Osteoblast (primary cell): Measurements from ENCODE around the gene ATG13. TPM values are rescaled to one million over a fixed set of nuclear protein-coding genes. Genes with fewer than 3 reads are reported as not detected.

Experiments
- DNase-seq: peaks from one replicate; pipeline ENCODE4 v3.0.0; 2011; ENCODE audit warnings: low spot score, mixed read lengths; ENCODE audit not compliant: insufficient read length; ENCODE audit errors: missing footprints
- H2AFZ ChIP-seq: 2 replicates; pipeline ENCODE4 v1.6.0; 2011; ENCODE audit warnings: mild to moderate bottlenecking, low read length
- H3K27ac ChIP-seq: 2 replicates; pipeline ENCODE4 v1.5.1; 2011; ENCODE audit warnings: mild to moderate bottlenecking, low read depth, low read length, moderate library complexity
- H3K27me3 ChIP-seq: 2 replicates; pipeline ENCODE4 v1.6.0; 2012; ENCODE audit warnings: mild to moderate bottlenecking, control low read depth, inconsistent platforms, low read length, moderate library complexity; ENCODE audit not compliant: insufficient read depth
- H3K36me3 ChIP-seq: 2 replicates; pipeline ENCODE4 v1.5.1; 2011; ENCODE audit warnings: mild to moderate bottlenecking, low read length, control low read depth, moderate library complexity; ENCODE audit not compliant: insufficient read depth
- H3K4me1 ChIP-seq: 2 replicates; pipeline ENCODE4 v1.5.1; 2011; ENCODE audit warnings: mild to moderate bottlenecking, low read length, control low read depth, moderate library complexity; ENCODE audit not compliant: insufficient read depth
- H3K4me2 ChIP-seq: 2 replicates; pipeline ENCODE4 v1.6.0; 2011; ENCODE audit warnings: mild to moderate bottlenecking, low read length; ENCODE audit not compliant: insufficient read depth
- H3K4me3 ChIP-seq: fragments of 200-600 bp; sonication (generic); 3 replicates; pipeline ENCODE4 v1.5.1; 2012; ENCODE audit warnings: mild to moderate bottlenecking, low read length, inconsistent platforms; ENCODE audit not compliant: insufficient read depth
- H3K79me2 ChIP-seq: 2 replicates; pipeline ENCODE4 v1.6.0; 2012; ENCODE audit warnings: mild to moderate bottlenecking, low read length, control low read depth, inconsistent platforms; ENCODE audit not compliant: insufficient read depth
- H3K9me3 ChIP-seq: 2 replicates; pipeline ENCODE4 v1.5.1; 2011; ENCODE audit warnings: low read depth, low read length, control low read depth
- H4K20me1 ChIP-seq: 2 replicates; pipeline ENCODE4 v1.6.0; 2012; ENCODE audit warnings: mild to moderate bottlenecking, low read length, control low read depth; ENCODE audit not compliant: insufficient read depth
- total RNA-seq: library from RNA; depleted of rRNA; stranded (reverse); fragments of >200 nt; gene quantifications from 2 replicates; pipeline ENCODE4 v1.2.3, GENCODE V29; 2012
- TF ChIP-seq, protein P1 (sequence below): IDR thresholded peaks from 2 replicates; pipeline ENCODE4 v1.5.1; 2011; ENCODE audit warnings: mild to moderate bottlenecking, low read depth, low read length, moderate library complexity; ENCODE audit errors: extremely low read depth

Gene ATG13
- total RNA-seq, 1 donor, result 70.9 TPM

DNA sequence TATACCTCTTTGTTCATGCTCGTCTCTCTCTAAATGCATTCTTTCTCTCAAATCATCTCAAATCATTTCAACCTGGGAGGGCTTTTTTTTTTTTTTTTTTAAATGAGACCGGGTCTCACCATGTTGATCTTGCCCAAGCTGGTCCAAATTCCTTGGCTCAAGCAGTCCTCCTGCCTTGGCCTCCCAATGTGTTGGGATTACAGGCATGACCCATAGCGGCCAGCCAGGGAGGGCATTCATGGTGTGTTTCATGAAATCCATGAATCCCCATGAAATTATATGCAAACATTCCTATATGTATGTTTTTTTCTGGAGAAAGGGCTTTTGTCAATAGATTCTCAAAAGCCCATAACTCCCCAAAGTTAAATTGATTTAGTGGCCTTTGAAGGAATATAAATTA is 26.2 kb downstream of the ATG13 start:
- peaks cover 22% of the 10 kb centered on the region for H3K36me3 ChIP-seq
- peaks cover 3% of the 10 kb centered on the region for H3K4me1 ChIP-seq
- peaks cover 4% of the 10 kb centered on the region for H3K79me2 ChIP-seq
- peaks cover 3% of the 10 kb centered on the region for H4K20me1 ChIP-seq
- no peak overlapping the region for H3K4me3 ChIP-seq
- TF ChIP-seq, protein P1, sequence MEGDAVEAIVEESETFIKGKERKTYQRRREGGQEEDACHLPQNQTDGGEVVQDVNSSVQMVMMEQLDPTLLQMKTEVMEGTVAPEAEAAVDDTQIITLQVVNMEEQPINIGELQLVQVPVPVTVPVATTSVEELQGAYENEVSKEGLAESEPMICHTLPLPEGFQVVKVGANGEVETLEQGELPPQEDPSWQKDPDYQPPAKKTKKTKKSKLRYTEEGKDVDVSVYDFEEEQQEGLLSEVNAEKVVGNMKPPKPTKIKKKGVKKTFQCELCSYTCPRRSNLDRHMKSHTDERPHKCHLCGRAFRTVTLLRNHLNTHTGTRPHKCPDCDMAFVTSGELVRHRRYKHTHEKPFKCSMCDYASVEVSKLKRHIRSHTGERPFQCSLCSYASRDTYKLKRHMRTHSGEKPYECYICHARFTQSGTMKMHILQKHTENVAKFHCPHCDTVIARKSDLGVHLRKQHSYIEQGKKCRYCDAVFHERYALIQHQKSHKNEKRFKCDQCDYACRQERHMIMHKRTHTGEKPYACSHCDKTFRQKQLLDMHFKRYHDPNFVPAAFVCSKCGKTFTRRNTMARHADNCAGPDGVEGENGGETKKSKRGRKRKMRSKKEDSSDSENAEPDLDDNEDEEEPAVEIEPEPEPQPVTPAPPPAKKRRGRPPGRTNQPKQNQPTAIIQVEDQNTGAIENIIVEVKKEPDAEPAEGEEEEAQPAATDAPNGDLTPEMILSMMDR, result no peak
- H3K9me3 ChIP-seq, result no peaks in the 10 kb centered on the region
- no peak overlapping the region for H3K4me2 ChIP-seq
- H3K27ac ChIP-seq, result no peak overlapping the region
- H2AFZ ChIP-seq, result no peak overlapping the region
- no peak for DNase-seq
- H3K27me3 ChIP-seq, result no peaks in the 10 kb centered on the region

DNA sequence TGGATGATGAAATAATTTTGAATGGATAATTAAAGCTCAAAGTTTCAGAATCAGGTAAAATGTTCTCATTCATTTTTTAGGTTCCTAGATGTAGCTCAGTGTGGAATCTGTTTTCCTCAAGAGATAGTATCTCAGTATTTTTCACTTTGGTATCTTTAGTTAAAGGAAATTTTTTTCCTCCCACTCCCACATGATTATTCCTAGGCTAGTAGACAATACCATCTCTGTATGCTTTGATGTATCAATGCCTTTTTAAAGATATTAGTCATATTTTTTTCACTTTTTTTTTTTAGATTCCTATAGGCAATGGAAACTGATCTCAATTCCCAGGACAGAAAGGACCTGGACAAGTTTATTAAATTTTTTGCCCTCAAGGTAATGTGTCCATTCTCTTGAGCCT is 26.6 kb downstream of the ATG13 start:
- H3K4me2 ChIP-seq, result no peak overlapping the region
- H2AFZ ChIP-seq, result no peak overlapping the region
- no peak overlapping the region for H3K4me3 ChIP-seq
- TF ChIP-seq, protein P1, result no peak
- H3K27me3 ChIP-seq, result no peaks in the 10 kb centered on the region
- peaks cover 3% of the 10 kb centered on the region for H4K20me1 ChIP-seq
- no peak for DNase-seq
- peaks cover 22% of the 10 kb centered on the region for H3K36me3 ChIP-seq
- no peak overlapping the region for H3K27ac ChIP-seq
- peaks cover 8% of the 10 kb centered on the region for H3K4me1 ChIP-seq
- H3K79me2 ChIP-seq, result peaks cover 4% of the 10 kb centered on the region
- H3K9me3 ChIP-seq, result no peaks in the 10 kb centered on the region

GRCh38 chr11:46649180-46649738 is 31.9 kb downstream of the ATG13 start:
- Histone ChIP-seq H2AFZ (peak overlapping the region; percentile 6), H3K4me3 (no peak overlapping the region), H3K79me2 (no peaks in the 10 kb centered on the region)

DNA sequence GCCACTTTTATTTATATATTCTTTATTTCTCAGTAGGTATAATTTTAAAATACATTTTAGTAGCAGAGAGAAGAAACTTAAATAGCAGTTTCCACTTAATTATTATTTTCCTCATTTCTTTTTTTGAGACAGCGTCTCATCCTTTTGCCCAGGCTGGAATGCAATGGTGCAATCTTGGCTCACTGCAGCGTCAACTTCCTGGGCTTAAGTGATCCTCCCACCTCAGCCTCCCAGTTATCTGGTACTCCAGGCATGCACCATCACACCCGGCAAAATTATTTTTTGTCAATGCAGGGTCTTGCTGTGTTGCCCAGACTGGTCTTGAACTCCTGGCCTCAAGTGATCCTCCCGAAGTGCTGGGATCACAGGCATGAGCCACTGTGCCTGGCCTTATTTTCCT is 38.3 kb downstream of the ATG13 start:
- DNase-seq, result no peak
- H3K36me3 ChIP-seq, result peaks cover 55% of the 10 kb centered on the region
- TF ChIP-seq, protein P1, result no peak
- H3K9me3 ChIP-seq, result no peaks in the 10 kb centered on the region
- no peak overlapping the region for H2AFZ ChIP-seq
- H3K79me2 ChIP-seq, result no peaks in the 10 kb centered on the region
- H3K4me1 ChIP-seq, result peaks cover 14% of the 10 kb centered on the region
- no peak overlapping the region for H3K27ac ChIP-seq
- H3K4me3 ChIP-seq, result no peak overlapping the region
- no peaks in the 10 kb centered on the region for H3K27me3 ChIP-seq
- no peaks in the 10 kb centered on the region for H4K20me1 ChIP-seq
- H3K4me2 ChIP-seq, result no peak overlapping the region

More at GRCh38 chr11:46649180-46649738, 31.9 kb downstream of the ATG13 start:
- Histone ChIP-seq H3K27me3 (no peaks in the 10 kb centered on the region), H3K4me1 (peaks cover 20% of the 10 kb centered on the region), H3K9me3 (no peaks in the 10 kb centered on the region), H3K27ac (peak overlapping the region; percentile 88), H3K4me2 (peak overlapping the region; percentile 65), H4K20me1 (no peaks in the 10 kb centered on the region), H3K36me3 (peaks cover 50% of the 10 kb centered on the region)
- TF ChIP-seq, protein P1, result no peak
- DNase-seq, result peak; percentile 93
